HL-60 (cell line): ENCODE measurements around the gene FRRS1.

Source experiments
- DNase-seq, 2 experiments: peaks; one replicate each; pipeline ENCODE4 v3.0.0-alpha.2; 2010 to 2020; ENCODE audit warnings: low read depth in 1 of 2, low spot score in 1 of 2
- H3K27ac ChIP-seq: fragments of 250-450 bp; sonication (Bioruptor Pico); replicated peaks from 2 replicates; pipeline ENCODE4 v1.5.1; 2020; ENCODE audit warnings: mild to moderate bottlenecking, moderate library complexity
- H3K27me3 ChIP-seq: fragments of 250-450 bp; sonication (Bioruptor Pico); 2 replicates; pipeline ENCODE4 v1.5.1; 2021; ENCODE audit warnings: mild to moderate bottlenecking, moderate library complexity; ENCODE audit not compliant: insufficient read depth, poor library complexity, severe bottlenecking
- H3K4me3 ChIP-seq: replicated peaks from 2 replicates; pipeline ENCODE4 v1.5.1; 2011; ENCODE audit warnings: mild to moderate bottlenecking, control low read depth, low read length; ENCODE audit not compliant: insufficient read depth
- GABPA ChIP-seq: IDR thresholded peaks from 2 replicates; pipeline ENCODE4 v1.6.1; 2012; ENCODE audit warnings: low read depth
- POLR2AphosphoS5 ChIP-seq: IDR thresholded peaks from 2 replicates; pipeline ENCODE4 v1.6.1; 2012; ENCODE audit warnings: low read depth
- SPI1 ChIP-seq: IDR thresholded peaks from 2 replicates; pipeline ENCODE4 v1.6.1; 2012; ENCODE audit warnings: low read depth, mild to moderate bottlenecking, borderline replicate concordance
- TF ChIP-seq, protein P1 (sequence below): IDR thresholded peaks from one replicate; pipeline ENCODE4 v1.5.1; 2011; ENCODE audit warnings: low read length, control low read depth, inconsistent platforms; ENCODE audit not compliant: insufficient read depth
- TF ChIP-seq, protein P2 (sequence below): IDR thresholded peaks from 2 replicates; pipeline ENCODE4 v1.6.1; 2012; ENCODE audit warnings: low read depth; ENCODE audit not compliant: insufficient replicate concordance

FRRS1 gene

DNA sequence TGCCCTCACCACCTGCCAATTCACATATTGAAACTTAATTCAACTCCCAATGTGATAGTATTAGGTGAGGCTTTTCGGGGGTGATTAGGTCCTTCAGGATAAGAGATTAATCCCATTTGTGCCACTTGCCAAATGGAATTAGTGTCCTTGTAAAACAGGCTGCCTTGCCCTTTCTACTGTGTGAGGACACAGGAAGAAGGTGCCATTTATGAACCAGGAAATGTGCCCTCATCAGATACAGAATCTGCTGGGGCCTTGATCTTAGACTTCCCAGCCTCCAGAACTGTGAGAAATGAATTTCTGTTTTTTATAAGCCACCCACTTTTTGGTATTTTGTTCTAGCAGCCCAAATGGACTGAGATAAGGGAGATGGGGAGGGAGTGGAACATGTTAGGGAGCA, 44.6 kb upstream of the FRRS1 start:
- H3K27ac ChIP-seq: no peak overlapping the region
- DNase-seq: no peak

GRCh38 chr1:99808391-99809115, 42.1 kb upstream of the FRRS1 start:
- TF ChIP-seq, protein P1, sequence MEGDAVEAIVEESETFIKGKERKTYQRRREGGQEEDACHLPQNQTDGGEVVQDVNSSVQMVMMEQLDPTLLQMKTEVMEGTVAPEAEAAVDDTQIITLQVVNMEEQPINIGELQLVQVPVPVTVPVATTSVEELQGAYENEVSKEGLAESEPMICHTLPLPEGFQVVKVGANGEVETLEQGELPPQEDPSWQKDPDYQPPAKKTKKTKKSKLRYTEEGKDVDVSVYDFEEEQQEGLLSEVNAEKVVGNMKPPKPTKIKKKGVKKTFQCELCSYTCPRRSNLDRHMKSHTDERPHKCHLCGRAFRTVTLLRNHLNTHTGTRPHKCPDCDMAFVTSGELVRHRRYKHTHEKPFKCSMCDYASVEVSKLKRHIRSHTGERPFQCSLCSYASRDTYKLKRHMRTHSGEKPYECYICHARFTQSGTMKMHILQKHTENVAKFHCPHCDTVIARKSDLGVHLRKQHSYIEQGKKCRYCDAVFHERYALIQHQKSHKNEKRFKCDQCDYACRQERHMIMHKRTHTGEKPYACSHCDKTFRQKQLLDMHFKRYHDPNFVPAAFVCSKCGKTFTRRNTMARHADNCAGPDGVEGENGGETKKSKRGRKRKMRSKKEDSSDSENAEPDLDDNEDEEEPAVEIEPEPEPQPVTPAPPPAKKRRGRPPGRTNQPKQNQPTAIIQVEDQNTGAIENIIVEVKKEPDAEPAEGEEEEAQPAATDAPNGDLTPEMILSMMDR: peak; percentile 26
- TF ChIP-seq SPI1 (no peak), GABPA (no peak)
- H3K27me3 ChIP-seq: no peaks in the 10 kb centered on the region
- no peak overlapping the region for H3K4me3 ChIP-seq
- no peak overlapping the region for H3K27ac ChIP-seq
- DNase-seq: peak; percentile 36 to 73

More for the DNA sequence above, 44.6 kb upstream of the FRRS1 start:
- no peak overlapping the region for H3K4me3 ChIP-seq
- TF ChIP-seq SPI1 (no peak), POLR2AphosphoS5 (no peak), GABPA (no peak)
- TF ChIP-seq, protein P2, sequence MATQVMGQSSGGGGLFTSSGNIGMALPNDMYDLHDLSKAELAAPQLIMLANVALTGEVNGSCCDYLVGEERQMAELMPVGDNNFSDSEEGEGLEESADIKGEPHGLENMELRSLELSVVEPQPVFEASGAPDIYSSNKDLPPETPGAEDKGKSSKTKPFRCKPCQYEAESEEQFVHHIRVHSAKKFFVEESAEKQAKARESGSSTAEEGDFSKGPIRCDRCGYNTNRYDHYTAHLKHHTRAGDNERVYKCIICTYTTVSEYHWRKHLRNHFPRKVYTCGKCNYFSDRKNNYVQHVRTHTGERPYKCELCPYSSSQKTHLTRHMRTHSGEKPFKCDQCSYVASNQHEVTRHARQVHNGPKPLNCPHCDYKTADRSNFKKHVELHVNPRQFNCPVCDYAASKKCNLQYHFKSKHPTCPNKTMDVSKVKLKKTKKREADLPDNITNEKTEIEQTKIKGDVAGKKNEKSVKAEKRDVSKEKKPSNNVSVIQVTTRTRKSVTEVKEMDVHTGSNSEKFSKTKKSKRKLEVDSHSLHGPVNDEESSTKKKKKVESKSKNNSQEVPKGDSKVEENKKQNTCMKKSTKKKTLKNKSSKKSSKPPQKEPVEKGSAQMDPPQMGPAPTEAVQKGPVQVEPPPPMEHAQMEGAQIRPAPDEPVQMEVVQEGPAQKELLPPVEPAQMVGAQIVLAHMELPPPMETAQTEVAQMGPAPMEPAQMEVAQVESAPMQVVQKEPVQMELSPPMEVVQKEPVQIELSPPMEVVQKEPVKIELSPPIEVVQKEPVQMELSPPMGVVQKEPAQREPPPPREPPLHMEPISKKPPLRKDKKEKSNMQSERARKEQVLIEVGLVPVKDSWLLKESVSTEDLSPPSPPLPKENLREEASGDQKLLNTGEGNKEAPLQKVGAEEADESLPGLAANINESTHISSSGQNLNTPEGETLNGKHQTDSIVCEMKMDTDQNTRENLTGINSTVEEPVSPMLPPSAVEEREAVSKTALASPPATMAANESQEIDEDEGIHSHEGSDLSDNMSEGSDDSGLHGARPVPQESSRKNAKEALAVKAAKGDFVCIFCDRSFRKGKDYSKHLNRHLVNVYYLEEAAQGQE: no peak
- TF ChIP-seq, protein P1: no peak
- no peaks in the 10 kb centered on the region for H3K27me3 ChIP-seq

GRCh38 chr1:99806882-99807281, 40.4 kb upstream of the FRRS1 start:
- no peak overlapping the region for H3K4me3 ChIP-seq
- no peaks in the 10 kb centered on the region for H3K27me3 ChIP-seq
- no peak overlapping the region for H3K27ac ChIP-seq
- TF ChIP-seq POLR2AphosphoS5 (no peak), GABPA (no peak), SPI1 (no peak)
- TF ChIP-seq, protein P1: no peak
- TF ChIP-seq, protein P2: no peak
- DNase-seq: no peak

DNA sequence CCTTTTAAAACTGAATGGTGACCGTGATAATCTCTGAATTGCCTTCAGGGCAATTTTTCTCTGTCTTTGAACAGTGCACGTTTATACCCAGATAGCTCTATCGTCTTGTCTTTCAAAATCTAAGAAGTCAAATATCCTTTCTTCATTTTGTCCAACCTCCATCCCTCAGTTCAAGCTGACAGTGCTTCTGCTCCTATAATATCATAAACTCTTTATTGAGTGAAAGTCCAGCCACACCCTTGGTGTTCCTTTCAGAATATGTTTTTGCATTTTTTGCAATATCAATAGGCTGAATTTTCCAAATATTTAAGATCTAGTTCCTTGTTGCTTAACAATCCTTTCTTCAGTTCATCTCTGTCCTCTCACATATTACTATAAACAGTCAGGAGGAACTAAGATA, 35.1 kb upstream of the FRRS1 start:
- H3K4me3 ChIP-seq: no peak overlapping the region
- TF ChIP-seq SPI1 (no peak), POLR2AphosphoS5 (no peak), GABPA (no peak)
- TF ChIP-seq, protein P2: no peak
- TF ChIP-seq, protein P1: no peak

More for the DNA sequence above, 35.1 kb upstream of the FRRS1 start:
- no peak for DNase-seq
- H3K27me3 ChIP-seq: no peaks in the 10 kb centered on the region
- no peak overlapping the region for H3K27ac ChIP-seq
